Measurements from ENCODE around the gene SMIM20.
"Not testable (repeated sequence)": the region's sequence is repeated elsewhere in the genome, so short reads cannot be mapped to it uniquely, and the experiment has no call there.

SMIM20 gene

DNA sequence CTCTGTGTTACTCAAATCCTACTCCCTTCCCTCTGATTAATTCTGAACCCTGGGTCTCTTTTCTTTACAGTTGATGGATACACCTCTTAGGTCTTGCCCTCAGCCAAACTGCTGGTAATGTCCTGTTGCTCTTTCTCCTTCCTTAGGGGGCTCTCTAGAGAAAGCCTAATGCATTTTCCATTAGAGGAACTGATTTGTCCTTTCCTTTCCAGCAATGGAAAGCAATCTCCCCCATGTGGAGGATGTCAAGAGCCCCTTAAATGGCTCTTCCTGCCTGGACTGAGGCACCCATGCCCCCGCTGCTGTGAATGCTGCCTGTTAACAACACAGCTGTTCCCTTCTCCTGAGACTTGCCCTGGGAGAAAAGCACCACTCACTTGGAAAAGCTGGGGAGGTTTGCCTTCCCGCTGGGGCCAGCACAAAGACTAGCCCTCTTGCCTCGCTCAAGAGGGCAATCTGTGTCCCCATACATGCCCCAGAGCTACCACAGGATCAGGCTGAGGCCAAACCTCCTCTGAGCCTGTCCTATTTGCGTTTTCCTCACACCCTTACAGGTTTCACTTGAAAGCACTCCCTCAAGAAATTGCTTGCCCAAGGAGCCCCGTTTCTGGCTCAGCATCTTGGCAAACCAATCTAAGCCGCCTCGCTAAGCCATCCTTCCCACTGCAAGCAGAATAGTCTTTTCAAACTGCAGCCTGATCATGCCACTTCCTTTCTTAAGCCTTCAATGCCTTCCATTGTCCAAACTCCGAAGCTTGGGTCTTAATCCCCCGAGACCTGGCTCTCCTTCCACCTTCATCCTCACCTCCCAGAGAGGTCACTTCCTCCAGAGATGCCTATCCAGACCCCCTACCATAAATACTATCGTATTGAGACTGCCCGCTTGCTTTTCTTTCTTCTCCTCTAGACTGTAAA lies 23.2 kb upstream of the SMIM20 start:
- DNase-seq: no peak

DNA sequence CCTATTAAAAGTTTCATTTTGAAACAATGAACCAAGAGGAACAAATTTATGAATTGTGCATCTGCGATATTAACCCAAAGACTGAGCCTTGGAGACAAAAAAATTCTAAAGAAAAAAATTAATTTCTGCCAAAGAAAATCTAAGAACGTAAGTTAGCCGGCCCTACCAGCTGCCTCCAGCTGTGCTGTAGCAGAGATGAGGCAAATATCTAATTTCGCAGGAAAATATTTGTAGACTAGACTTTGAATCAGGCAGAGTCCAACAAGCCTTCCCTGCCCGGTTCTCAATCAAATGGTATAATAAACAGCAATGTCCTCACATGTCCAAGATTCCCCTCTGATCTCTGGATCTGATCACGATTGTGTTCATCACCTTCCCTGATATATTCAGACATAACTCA lies 21.2 kb upstream of the SMIM20 start:
- DNase-seq: no peak

DNA sequence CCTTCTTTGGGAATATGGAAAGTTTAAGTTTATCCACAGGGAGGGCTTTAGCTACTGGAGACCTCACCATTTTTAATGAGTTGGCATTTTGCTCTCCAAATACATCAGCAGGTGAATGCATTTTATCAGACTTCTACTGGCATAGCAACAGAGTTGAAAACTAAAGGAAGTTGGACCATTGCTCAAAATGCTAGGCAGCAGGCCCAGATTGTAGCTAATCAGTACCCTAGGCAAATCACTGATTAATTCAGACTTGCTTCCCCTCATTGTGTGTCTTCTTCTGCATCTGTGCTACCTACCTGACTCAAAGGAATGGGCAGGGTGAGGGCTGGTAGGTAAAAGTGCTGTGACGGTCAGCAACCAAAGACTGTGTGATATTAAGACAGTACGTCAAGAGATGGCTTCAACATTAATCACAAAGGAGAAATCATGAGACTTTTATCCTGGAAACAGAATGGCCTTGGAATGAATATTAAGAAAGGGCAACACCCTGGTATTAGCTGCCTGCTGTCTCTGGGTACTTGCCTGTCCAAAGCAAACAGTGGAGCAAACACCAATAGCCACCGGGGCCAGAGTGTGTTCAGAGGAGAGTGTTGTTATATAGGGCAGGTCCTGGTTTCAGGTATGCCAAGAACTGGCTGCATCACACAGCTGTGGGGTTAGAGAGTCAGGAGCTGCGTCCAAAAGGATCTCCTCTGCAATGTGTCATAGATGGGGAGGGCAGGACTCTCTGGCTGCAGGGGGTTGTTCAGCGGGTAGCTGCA lies 17.1 kb upstream of the SMIM20 start:
- no peak for DNase-seq

DNA sequence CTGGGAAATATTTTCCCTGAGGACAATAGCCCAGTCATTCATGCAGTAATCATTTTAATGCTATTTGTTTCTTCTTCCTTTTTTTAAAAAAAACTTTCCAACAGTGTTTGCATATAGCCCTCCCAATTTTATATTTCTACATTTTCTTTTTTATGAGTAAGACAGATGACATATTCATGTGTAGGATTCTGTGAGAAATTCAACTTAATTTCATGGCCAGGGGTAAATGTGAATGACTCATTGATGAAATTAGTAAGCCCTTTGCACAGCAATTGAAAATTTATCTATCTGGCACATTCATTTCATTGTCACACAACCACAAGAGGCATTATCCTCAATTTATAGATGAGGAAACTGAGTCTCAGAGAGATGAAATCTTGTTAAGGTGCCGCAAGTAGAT lies 13.7 kb upstream of the SMIM20 start:
- peak; percentile 31 to 78 (median 58) for DNase-seq

DNA sequence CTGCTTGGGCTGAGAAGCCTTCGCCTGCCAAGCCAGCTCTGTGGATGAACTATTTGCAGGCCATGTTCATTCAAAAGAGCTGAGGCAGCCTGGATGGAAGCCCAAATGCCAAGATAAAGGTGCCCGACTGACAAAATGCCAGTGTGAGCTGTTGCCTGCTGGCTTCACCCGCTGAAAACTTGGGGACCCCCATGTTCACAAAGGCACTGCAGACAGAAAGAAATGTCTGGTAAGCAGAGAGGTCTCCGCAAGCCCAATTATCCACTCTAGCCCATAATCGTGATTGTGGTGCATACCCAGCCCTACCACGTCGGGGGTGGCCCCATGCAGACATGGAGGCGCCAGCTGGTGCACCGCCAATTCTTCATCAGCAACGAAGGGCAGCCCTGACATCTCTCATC lies 13.0 kb upstream of the SMIM20 start:
- DNase-seq: no peak

DNA sequence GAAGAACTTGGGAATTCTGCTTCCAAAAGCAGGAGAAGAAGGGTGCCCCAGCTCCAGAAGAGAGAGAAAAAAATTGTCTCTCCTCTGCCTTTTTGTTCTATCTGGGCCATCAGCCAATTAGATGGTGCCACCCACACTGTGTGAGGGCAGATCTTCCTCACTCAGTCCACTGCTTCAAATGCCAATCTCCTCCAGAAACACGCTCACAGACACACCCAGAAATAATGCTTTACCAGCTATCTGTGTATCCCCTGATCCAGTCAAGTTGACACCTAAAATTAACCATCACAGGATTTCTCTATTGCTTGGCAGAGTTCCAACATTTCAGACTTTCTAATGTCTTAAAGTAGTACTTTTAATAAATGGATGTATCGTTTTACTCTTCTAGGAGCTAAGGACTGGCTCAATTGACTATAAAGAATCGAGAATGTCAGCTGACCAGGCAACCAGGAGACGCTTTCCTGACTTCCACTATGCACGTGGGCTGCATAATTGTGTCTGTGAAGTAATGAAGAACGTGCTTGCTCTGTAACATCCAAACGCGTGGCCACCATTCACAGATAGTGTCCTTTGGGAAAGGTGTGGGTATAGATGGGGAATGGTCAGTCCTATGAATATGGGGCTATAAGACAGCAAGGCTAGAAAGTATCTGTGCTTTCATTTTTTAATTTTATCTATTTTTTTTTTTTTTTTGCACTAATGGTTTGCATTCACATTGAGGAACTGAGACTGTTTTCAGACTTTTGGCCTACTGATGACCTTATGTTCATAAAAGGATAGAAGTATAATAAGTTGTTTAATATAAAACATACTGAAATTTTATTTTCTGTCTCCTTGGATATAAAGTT lies 9.9 kb upstream of the SMIM20 start:
- DNase-seq: peak in 1 of 3 donors; percentile 17

DNA sequence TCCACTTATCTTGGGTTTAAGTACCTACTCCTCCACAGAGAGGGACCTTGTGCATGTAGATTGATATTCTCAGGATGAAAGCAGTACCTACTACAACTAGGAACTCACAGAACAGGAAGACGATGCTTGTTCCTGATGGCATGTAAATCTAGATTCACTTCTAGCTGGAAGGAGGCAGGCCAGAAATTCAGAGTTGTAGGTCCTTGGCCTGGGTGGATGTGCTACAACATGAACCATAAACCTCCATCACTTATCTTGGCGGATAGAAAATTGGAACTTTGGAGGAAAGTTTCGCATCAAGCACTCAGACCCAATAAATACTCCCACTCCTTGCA lies 9.3 kb upstream of the SMIM20 start:
- DNase-seq: no peak

DNA sequence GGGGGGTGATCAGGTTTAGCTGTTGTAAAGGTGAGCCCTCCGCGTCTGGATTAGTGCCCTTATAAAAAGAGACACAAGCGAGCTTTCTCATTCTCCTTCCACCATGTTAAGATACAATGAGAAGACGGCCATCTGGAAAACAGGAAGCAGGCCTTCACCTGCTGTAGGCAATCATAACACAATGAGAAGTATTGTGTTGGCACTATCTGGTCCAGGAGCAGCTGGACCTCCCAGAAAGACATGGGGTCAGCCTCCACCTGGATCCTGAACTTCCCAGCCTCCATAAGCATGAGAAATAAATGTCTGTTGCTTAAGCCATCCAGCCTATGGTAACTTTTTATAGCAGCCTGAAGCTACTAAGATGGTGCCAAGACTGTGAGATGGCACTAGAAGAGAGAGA lies 8.6 kb upstream of the SMIM20 start:
- DNase-seq: no peak

DNA sequence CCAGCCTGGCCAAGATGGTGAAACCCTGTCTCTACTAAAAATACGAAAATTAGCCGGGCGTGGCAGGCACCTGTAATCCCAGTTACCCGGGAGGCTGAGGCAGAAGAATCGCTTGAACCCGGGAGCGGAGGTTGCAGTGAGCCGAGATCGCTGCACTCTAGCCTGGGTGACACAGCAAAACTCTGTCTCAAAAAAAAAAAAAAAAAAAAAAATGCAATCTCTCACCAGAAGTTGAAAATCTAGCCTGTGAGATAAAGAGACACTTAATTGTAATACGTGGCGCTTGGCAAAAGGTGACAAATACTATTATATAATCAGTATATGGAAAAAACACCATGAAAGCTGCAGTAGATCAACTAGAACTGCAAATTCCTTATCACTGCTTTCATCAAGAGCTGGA lies 7.9 kb upstream of the SMIM20 start:
- not testable (repeated sequence) for DNase-seq

DNA sequence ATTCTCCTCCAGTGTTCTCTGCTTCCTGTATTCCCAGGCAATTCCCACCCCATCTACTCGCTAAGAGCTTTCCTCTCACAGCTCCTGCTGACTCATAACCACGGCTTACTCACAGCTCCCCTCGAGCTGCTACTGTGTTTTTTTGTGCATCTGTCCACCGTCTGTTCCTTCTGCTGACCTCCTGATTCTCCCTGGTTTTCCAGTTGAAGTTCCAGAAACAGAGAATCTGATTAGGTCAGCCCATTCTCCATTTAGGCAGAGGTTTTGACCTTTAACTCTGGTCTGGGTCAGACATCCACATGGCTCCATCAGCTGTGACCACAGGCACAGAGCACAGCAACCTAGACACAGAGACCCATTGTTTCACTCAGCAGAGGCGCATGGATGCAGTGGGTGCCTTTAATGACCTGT lies 5.5 kb upstream of the SMIM20 start:
- DNase-seq: peak; percentile 74 to 79 (median 74)

DNA sequence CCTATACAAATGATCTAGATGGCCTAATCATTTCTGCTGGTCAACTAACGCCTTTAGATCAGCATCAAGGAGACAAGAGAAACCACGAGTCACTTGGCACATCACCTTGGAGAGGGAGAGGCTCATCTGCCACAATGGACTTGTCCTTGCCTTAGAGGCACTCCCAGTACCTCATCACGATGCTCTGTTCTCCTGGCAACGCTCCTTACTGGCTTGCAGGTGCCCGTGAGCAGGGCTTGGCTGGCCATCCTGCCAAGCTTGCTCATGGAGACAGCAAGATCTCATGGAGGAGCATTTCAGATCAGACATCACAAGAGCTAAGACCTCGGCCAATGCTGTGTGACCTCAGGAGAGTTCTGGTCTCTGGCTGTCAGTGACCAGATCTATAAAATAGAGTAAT lies 2.7 kb upstream of the SMIM20 start:
- no peak for DNase-seq

DNA sequence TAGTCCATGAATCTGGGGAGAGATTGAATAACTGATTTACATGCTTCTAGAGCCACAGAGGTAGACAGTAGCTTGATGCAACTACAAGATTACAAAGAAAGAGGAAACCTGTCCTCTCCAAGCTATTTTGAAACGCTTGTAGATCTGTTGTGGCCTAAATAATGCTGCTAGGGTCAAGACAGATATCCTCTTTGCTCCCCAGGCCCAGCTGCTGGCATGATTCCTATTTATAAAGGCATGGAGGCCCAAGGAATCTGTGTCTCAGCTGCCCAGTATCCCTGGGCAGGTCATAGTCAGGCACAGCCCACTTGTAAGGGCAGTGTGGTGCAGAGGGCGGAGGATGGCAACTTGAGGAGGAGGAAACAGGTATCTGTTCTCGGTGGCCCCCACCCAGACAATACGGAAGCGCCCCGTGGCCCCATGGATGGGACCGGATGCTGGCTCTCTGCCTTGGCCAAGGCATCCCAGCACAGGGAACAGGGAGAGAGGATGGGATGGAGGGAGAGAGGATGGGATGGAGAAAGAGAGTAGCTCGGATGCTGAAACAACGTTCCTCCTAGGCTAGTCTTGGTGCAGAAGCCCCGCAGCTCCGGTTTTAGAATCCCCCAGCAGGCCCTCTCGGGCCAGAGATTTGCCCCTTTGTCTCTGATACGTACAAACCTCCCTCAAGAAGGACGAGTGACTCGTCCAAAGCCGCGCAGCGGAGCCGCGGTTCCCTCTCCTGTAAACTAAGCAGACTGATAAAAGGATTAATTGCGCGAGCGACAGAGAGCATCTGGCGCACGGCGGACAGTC lies 767 bp upstream of the SMIM20 start:
- DNase-seq: peak in 2 of 3 donors; percentile 10

DNA sequence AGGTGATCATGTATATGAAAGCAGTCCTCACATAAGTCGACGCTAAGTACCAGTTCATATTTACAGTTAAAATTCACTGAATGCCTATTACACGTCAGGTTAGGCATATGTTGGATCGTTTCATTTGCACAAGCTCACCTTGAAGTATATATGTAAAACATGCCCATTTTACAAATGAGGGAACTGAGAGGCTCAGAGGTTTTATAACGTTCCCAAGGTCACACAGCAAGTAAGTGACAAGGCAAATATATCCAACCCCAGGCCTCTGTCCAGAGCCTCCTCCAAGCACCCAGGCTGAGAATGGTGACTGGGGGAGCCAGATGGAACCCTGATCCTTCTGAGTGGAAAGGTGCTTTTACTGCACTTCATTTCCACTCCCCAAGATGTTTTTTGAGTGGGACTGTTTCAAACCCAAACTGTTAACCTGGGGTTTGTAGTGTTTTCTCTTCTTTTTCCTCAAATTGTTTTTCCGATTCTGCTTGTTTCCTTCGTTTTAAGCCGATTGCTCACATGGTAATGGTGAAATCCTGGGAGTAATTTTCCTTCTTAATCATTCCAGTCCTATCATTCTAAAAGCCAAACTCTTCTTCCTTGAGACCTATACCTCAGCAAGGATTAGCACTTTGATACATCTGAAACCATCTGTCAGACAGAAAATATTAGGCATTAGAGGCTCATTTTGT lies 791 bp downstream of the SMIM20 start:
- no peak for DNase-seq

DNA sequence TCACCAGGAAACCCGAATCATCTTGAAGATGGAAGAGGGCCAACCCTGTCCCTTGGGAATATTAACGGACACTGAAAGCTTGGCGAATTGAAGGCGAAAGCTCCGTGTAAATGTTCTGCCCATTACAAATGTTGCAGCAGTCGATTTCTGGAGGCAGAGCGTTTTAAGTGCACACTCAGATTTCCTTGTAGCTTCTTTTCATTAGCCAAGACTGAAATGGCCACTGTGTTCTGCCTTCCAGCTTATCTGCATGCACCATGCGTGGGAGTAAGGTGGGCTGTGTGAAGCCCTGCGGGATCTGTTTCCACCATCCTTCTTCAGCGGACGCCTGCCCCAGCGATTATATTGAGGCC lies 1.3 kb downstream of the SMIM20 start:
- no peak for DNase-seq

DNA sequence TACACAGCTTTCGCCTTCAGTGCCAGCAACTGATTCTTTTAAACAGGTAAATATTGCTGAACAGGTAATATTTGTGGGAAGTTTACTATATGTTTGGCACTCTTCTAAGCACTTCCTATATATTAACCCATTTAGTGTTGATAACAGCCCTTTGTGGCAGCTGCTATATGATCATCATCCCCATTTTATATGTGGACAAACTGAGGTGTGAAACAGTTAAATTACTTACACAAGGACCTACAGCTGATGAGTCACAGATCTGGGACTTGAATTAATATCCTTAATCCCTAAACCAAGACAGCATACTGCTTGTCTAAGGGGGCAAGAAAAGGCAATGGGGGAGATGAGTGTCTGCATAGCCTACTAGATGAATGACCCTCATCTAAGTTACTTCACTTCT lies 2.9 kb downstream of the SMIM20 start:
- DNase-seq: no peak

DNA sequence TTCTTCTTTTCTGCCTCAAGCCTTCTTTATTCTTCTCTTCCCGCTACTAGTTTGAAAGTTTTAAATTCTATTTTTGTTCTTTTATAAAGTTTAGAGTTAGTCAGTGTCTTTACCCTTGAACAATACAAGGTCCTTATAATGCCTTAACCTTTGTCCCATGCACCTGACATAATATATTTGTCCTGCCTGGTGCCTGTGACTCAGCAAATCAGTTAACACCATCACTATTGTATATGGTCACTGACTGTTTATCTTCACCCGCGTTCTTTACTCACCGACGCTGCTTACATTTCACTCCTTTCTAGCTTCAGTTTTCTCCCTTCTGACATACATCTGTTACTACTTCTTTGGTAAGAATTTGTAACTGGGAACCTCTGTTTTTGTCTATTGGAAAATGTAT lies 5.7 kb downstream of the SMIM20 start:
- DNase-seq: no peak

DNA sequence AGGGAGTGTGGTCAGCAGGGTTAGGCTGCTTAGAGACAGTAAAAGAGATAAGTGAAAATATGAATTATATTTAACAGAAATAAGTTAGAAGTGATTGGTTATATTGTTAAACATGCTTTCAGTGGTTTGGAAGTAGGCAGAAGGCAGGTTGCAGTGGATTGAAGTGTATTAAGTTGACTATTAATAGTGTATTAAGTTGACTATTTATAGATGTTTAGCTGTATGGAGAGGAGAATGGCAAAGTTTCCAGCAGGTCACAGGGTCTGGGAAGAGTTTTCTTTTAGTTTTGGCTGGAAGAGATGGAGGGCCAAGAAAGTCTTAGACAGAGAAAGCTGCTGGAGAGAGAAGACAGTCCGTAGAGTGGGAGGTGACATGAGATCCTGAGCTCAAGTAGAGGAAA lies 7.9 kb downstream of the SMIM20 start:
- no peak for DNase-seq

DNA sequence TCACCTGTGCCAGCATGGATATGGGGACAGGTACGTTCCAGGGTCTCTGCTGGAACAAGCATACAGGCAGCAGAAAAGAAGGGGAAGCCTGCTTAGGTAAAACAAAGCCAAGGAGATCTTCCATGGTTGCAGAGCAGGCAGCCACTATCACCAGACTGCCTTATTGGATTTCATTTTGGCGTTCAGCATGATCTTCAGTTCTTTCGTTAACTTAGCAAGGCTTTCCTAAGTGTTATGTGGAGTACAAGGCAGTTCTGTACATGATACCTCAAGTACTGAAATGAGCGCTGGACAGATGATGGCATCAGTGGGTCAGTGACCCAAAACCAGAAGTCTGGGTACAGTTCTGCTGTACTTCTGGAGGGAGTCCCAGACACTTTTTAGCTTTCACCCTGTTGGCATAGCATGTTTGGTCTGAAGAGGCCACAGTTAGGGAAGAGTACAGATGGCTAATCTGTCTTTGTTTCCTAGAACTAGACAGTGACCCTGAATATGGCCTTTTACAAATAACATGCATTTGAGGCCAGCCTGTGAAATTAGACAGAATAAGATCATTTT lies 8.9 kb downstream of the SMIM20 start:
- no peak for DNase-seq

DNA sequence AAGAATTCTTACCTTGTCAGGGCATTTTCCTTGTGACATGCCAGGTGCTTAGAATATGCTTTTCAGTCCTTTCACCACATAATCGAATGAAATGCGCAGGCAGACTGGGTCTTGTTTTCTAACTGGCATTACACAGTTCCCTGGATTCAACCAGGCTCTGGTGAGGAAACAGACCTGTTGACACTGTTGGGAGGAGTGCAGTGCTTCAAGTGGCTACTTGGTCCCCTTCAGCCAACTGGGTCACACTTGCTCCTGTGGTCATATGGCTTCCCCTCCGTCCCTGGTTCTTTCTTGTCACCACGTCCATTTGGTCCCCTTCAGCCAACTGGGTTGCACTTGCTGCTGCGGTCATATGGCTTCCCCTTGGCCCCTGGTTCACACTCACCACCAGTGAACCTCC lies 9.7 kb downstream of the SMIM20 start:
- DNase-seq: no peak

DNA sequence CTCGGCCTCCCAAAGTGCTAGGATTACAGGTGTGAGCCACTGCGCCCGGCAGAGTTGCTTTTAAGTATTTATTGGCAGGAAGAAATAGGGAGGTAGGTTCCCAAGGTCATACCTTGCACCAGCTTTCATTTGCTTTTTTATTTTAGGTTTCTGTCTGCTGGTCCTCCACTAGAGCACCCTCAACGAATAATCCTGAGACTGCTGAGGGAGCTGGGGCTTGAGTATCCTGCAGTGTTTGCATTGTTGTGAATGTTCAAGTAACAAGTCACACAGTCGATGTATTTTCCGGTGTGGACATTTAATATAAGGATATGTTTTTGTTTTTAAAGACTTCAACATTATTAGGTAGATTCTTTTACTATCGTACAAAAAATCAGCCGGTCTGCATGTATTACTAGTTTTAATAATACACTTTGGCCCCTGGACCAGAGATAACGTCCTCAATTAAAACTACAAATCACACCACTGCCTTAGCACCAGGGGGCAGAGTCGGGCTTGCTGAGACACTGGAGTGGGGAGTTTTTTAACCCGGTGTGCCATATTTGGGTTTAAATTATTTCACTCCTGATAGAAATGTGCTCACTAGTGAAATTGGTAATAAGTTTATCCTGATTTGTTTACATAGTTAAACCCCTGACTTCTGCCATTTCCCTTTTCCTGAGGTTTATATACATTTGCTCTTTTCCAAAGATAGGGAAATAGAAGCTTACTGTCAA lies 11.6 kb downstream of the SMIM20 start:
- DNase-seq: peak; percentile 62 to 75 (median 68)

DNA sequence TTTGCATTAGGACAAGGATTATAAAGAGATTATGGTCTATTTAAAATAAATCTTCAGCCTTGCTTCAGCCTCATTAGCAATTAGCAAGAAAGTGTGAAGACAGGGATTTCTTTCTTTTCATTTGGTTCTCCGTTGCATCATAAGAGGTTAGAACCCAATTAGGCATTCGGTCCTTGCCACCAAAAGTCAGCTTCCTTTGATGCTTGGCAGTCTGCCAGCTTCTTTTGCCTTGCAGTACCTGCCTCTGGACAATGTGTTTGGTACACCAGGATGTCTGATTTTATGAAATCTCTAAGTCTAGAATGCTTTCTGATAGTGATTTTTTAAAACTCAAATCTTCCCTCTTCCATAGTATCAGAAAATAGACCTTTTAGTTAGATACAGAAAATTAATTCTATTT lies 12.4 kb downstream of the SMIM20 start:
- no peak for DNase-seq
